Ishikawa (cell line): Measurements from ENCODE around the gene CSRP1.

Experiments used
- CEBPB ChIP-seq: IDR thresholded peaks from 2 replicates; pipeline ENCODE4 v1.6.1; 2012
- CREB1 ChIP-seq: IDR thresholded peaks from 2 replicates; pipeline ENCODE4 v1.6.1; 2012; ENCODE audit warnings: low read depth
- EGR1 ChIP-seq: IDR thresholded peaks from 2 replicates; pipeline ENCODE4 v1.6.1; 2012
- EP300 ChIP-seq: IDR thresholded peaks from 2 replicates; pipeline ENCODE4 v1.6.1; 2012; ENCODE audit warnings: borderline replicate concordance
- NFIC ChIP-seq: IDR thresholded peaks from 2 replicates; pipeline ENCODE4 v1.6.1; 2012
- RAD21 ChIP-seq: IDR thresholded peaks from 2 replicates; pipeline ENCODE4 v1.6.1; 2012; ENCODE audit warnings: low read depth
- REST ChIP-seq: IDR thresholded peaks from 2 replicates; pipeline ENCODE4 v1.6.1; 2012; ENCODE audit warnings: low read depth, mild to moderate bottlenecking
- TAF1 ChIP-seq: IDR thresholded peaks from 2 replicates; pipeline ENCODE4 v1.6.1; 2012; ENCODE audit warnings: low read depth, mild to moderate bottlenecking
- TEAD4 ChIP-seq: IDR thresholded peaks from 2 replicates; pipeline ENCODE4 v1.6.1; 2012
- USF1 ChIP-seq: IDR thresholded peaks from 2 replicates; pipeline ENCODE4 v1.6.1; 2012
- YY1 ChIP-seq: IDR thresholded peaks from 2 replicates; pipeline ENCODE4 v1.6.1; 2012; ENCODE audit warnings: low read depth
- TF ChIP-seq, protein P1 (sequence below): IDR thresholded peaks from 2 replicates; pipeline ENCODE4 v1.6.1; 2012

- TF ChIP-seq REST, result no peak
- no peak for TF ChIP-seq RAD21
- no peak for TF ChIP-seq TAF1
- TF ChIP-seq EGR1, result no peak
- no peak for TF ChIP-seq TEAD4
- no peak for TF ChIP-seq CREB1
- TF ChIP-seq NFIC, result no peak
- no peak for TF ChIP-seq USF1
- TF ChIP-seq, protein P1, sequence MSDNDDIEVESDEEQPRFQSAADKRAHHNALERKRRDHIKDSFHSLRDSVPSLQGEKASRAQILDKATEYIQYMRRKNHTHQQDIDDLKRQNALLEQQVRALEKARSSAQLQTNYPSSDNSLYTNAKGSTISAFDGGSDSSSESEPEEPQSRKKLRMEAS, result no peak
- no peak for TF ChIP-seq YY1
- TF ChIP-seq EP300, result no peak
- TF ChIP-seq CEBPB, result no peak
Observed at GRCh38 chr1:201514466-201514865, 7.5 kb upstream of the CSRP1 start.
